Activated T-cell treated with anti-CD3 and anti-CD28 coated beads, Interleukin-2, amount 50 U/mL, for 24 hours (primary cell): ENCODE results near the gene DRGX.

Experiments
- DNase-seq: peaks from one replicate; pipeline ENCODE4 v3.0.0-alpha.2; 2020
- H3K27ac Mint-ChIP-seq: 2 replicates; pipeline ENCODE4 v1.8.0; 2020; ENCODE audit warnings: mild to moderate bottlenecking, mixed read lengths
- H3K27me3 Mint-ChIP-seq: 2 replicates; pipeline ENCODE4 v1.8.0; 2020; ENCODE audit warnings: mixed read lengths
- H3K36me3 Mint-ChIP-seq: 2 replicates; pipeline ENCODE4 v1.8.0; 2020; ENCODE audit warnings: low read depth, mixed read lengths
- H3K4me1 Mint-ChIP-seq: 2 replicates; pipeline ENCODE4 v1.8.0; 2020; ENCODE audit warnings: low read depth, mixed read lengths
- H3K4me3 Mint-ChIP-seq: 2 replicates; pipeline ENCODE4 v1.8.0; 2020; ENCODE audit warnings: mild to moderate bottlenecking, moderate library complexity, mixed read lengths
- H3K9me3 Mint-ChIP-seq: 2 replicates; pipeline ENCODE4 v1.8.0; 2020; ENCODE audit warnings: mixed read lengths

DRGX gene

GRCh38 chr10:49395741-49396665, at the start of gene DRGX:
DRGX (minus strand) TSS chr10:49396089; CDS start chr10:49395440, 649 bp downstream.
- no peak for DNase-seq
- H3K4me1 Mint-ChIP-seq: peaks cover 23% of the 10 kb centered on the region
- H3K9me3 Mint-ChIP-seq: no peaks in the 10 kb centered on the region
- no peaks in the 10 kb centered on the region for H3K36me3 Mint-ChIP-seq
- H3K27ac Mint-ChIP-seq: no peak within 1 kb of the TSS
- no peak within 1 kb of the TSS for H3K4me3 Mint-ChIP-seq
- H3K27me3 Mint-ChIP-seq: peaks cover 85% of the 10 kb centered on the region

- peaks cover 21% of the 10 kb centered on the region for H3K27me3 Mint-ChIP-seq
- no peak overlapping the region for H3K27ac Mint-ChIP-seq
- peaks cover 28% of the 10 kb centered on the region for H3K4me1 Mint-ChIP-seq
- peaks cover 13% of the 10 kb centered on the region for H3K9me3 Mint-ChIP-seq
- no peak overlapping the region for H3K4me3 Mint-ChIP-seq
- no peak for DNase-seq
- H3K36me3 Mint-ChIP-seq: peaks cover 1% of the 10 kb centered on the region
Measured at GRCh38 chr10:49444349-49444748, 48.5 kb upstream of the DRGX start.

GRCh38 chr10:49442863-49443262, 47.0 kb upstream of the DRGX start:
- no peak overlapping the region for H3K27ac Mint-ChIP-seq

GRCh38 chr10:49441488-49442476, 45.9 kb upstream of the DRGX start:
- no peaks in the 10 kb centered on the region for H3K9me3 Mint-ChIP-seq
- no peak for DNase-seq
- peaks cover 28% of the 10 kb centered on the region for H3K27me3 Mint-ChIP-seq
- H3K27ac Mint-ChIP-seq: no peak overlapping the region
- peak overlapping the region; percentile 55 for H3K4me3 Mint-ChIP-seq
- peaks cover 24% of the 10 kb centered on the region for H3K4me1 Mint-ChIP-seq
- H3K36me3 Mint-ChIP-seq: no peaks in the 10 kb centered on the region

More at GRCh38 chr10:49442863-49443262, 47.0 kb upstream of the DRGX start:
- Mint-ChIP-seq H3K4me3 (no peak overlapping the region), H3K36me3 (no peaks in the 10 kb centered on the region), H3K9me3 (peaks cover 3% of the 10 kb centered on the region), H3K27me3 (peaks cover 28% of the 10 kb centered on the region), H3K4me1 (peaks cover 28% of the 10 kb centered on the region)
- DNase-seq: no peak

- DNase-seq: no peak
- Mint-ChIP-seq H3K9me3 (peaks cover 4% of the 10 kb centered on the region), H3K4me3 (no peak overlapping the region), H3K4me1 (no peaks in the 10 kb centered on the region), H3K36me3 (no peaks in the 10 kb centered on the region), H3K27me3 (peaks cover 16% of the 10 kb centered on the region), H3K27ac (no peak overlapping the region)
Measured at GRCh38 chr10:49435225-49435624, 39.3 kb upstream of the DRGX start.

GRCh38 chr10:49433069-49433468, 37.2 kb upstream of the DRGX start:
- Mint-ChIP-seq H3K27me3 (peaks cover 10% of the 10 kb centered on the region), H3K4me1 (no peaks in the 10 kb centered on the region), H3K4me3 (no peak overlapping the region), H3K27ac (no peak overlapping the region), H3K9me3 (peaks cover 4% of the 10 kb centered on the region), H3K36me3 (no peaks in the 10 kb centered on the region)
- no peak for DNase-seq

GRCh38 chr10:49431426-49431825, 35.5 kb upstream of the DRGX start:
- no peak overlapping the region for H3K27ac Mint-ChIP-seq
- H3K36me3 Mint-ChIP-seq: no peaks in the 10 kb centered on the region
- no peak for DNase-seq
- peaks cover 4% of the 10 kb centered on the region for H3K9me3 Mint-ChIP-seq
- no peaks in the 10 kb centered on the region for H3K4me1 Mint-ChIP-seq
- no peak overlapping the region for H3K4me3 Mint-ChIP-seq
- peaks cover 8% of the 10 kb centered on the region for H3K27me3 Mint-ChIP-seq

GRCh38 chr10:49429458-49429857, 33.6 kb upstream of the DRGX start:
- Mint-ChIP-seq H3K9me3 (peaks cover 4% of the 10 kb centered on the region), H3K4me3 (no peak overlapping the region), H3K4me1 (no peaks in the 10 kb centered on the region), H3K27me3 (peaks cover 8% of the 10 kb centered on the region), H3K27ac (no peak overlapping the region), H3K36me3 (no peaks in the 10 kb centered on the region)
- DNase-seq: no peak

- no peak overlapping the region for H3K4me3 Mint-ChIP-seq
- DNase-seq: no peak
- peaks cover 4% of the 10 kb centered on the region for H3K9me3 Mint-ChIP-seq
- H3K27me3 Mint-ChIP-seq: peaks cover 23% of the 10 kb centered on the region
- no peaks in the 10 kb centered on the region for H3K36me3 Mint-ChIP-seq
- H3K4me1 Mint-ChIP-seq: no peaks in the 10 kb centered on the region
- H3K27ac Mint-ChIP-seq: no peak overlapping the region
Measured at GRCh38 chr10:49426490-49427360, 30.8 kb upstream of the DRGX start.

- H3K9me3 Mint-ChIP-seq: peaks cover 1% of the 10 kb centered on the region
- H3K4me3 Mint-ChIP-seq: no peak overlapping the region
- no peak overlapping the region for H3K27ac Mint-ChIP-seq
- no peak for DNase-seq
- no peaks in the 10 kb centered on the region for H3K36me3 Mint-ChIP-seq
- peaks cover 17% of the 10 kb centered on the region for H3K27me3 Mint-ChIP-seq
- H3K4me1 Mint-ChIP-seq: no peaks in the 10 kb centered on the region
Measured at GRCh38 chr10:49419005-49419404, 23.1 kb upstream of the DRGX start.

- H3K9me3 Mint-ChIP-seq: no peaks in the 10 kb centered on the region
- no peak for DNase-seq
- no peaks in the 10 kb centered on the region for H3K36me3 Mint-ChIP-seq
- H3K4me3 Mint-ChIP-seq: no peak overlapping the region
- H3K4me1 Mint-ChIP-seq: no peaks in the 10 kb centered on the region
- peaks cover 13% of the 10 kb centered on the region for H3K27me3 Mint-ChIP-seq
- no peak overlapping the region for H3K27ac Mint-ChIP-seq
Measured at GRCh38 chr10:49418328-49418727, 22.4 kb upstream of the DRGX start.

GRCh38 chr10:49418053-49418326, 22.1 kb upstream of the DRGX start:
- DNase-seq: no peak
- Mint-ChIP-seq H3K27ac (no peak overlapping the region), H3K27me3 (peaks cover 10% of the 10 kb centered on the region), H3K36me3 (no peaks in the 10 kb centered on the region), H3K4me3 (no peak overlapping the region), H3K9me3 (no peaks in the 10 kb centered on the region), H3K4me1 (no peaks in the 10 kb centered on the region)

GRCh38 chr10:49417311-49418052, 21.6 kb upstream of the DRGX start:
- Mint-ChIP-seq H3K36me3 (no peaks in the 10 kb centered on the region), H3K27me3 (peaks cover 7% of the 10 kb centered on the region), H3K4me1 (no peaks in the 10 kb centered on the region), H3K4me3 (no peak overlapping the region), H3K9me3 (no peaks in the 10 kb centered on the region), H3K27ac (no peak overlapping the region)
- DNase-seq: no peak
